HepG2 (cell line): ENCODE results near the gene ALDH2. TPM values are rescaled to one million over a fixed set of nuclear protein-coding genes. Genes with fewer than 3 reads are reported as not detected.

Experiments used
- ATF7 ChIP-seq, 2 experiments: fragments of 450-650 bp in 1 of 2; sonication (generic) in 1 of 2; formaldehyde crosslinking in 1 of 2; IDR thresholded peaks; 2 replicates each; pipeline versions ENCODE4 v1.4.0 to v1.6.1; 2016 to 2020; ENCODE audit warnings: antibody characterized with exemption in 1 of 2, mild to moderate bottlenecking in 1 of 2, missing genetic modification reagents in 1 of 2
- BRCA1 ChIP-seq: sonication (generic); formaldehyde crosslinking; IDR thresholded peaks from 2 replicates; pipeline ENCODE4 v1.4.0; 2020; ENCODE audit warnings: missing genetic modification reagents
- DR1 ChIP-seq: sonication (generic); formaldehyde crosslinking; IDR thresholded peaks from 2 replicates; pipeline ENCODE4 v1.8.0; 2021; ENCODE audit warnings: mild to moderate bottlenecking, missing genetic modification reagents, inconsistent platforms
- HMGXB3 ChIP-seq: sonication (generic); formaldehyde crosslinking; IDR thresholded peaks from 2 replicates; pipeline ENCODE4 v1.4.0; 2020; ENCODE audit warnings: missing genetic modification reagents, borderline replicate concordance
- ISL2 ChIP-seq: sonication (generic); formaldehyde crosslinking; IDR thresholded peaks from 2 replicates; pipeline ENCODE4 v1.5.0; 2020; ENCODE audit warnings: missing genetic modification reagents
- KLF6 ChIP-seq: IDR thresholded peaks from 2 replicates; pipeline ENCODE4 v1.8.0; 2016; ENCODE audit warnings: missing biosample characterization, missing genetic modification reagents
- KMT2B ChIP-seq: IDR thresholded peaks from 2 replicates; pipeline ENCODE4 v1.6.1; 2016; ENCODE audit warnings: missing genetic modification reagents, missing compliant biosample characterization
- MIER3 ChIP-seq: IDR thresholded peaks from 2 replicates; pipeline ENCODE4 v1.6.1; 2016; ENCODE audit warnings: missing compliant biosample characterization, borderline replicate concordance
- NFYC ChIP-seq: IDR thresholded peaks from 2 replicates; pipeline ENCODE4 v1.6.1; 2016; ENCODE audit warnings: missing genetic modification reagents, missing compliant biosample characterization
- NR2C2 ChIP-seq: sonication (generic); formaldehyde crosslinking; IDR thresholded peaks from 2 replicates; pipeline ENCODE4 v1.4.0; 2020; ENCODE audit warnings: missing genetic modification reagents, mild to moderate bottlenecking, moderate library complexity, borderline replicate concordance
- NR2F1 ChIP-seq, 2 experiments: fragments of 450-650 bp in 1 of 2; formaldehyde crosslinking in 1 of 2; IDR thresholded peaks; 2 replicates each; pipeline versions ENCODE4 v1.5.0 to v1.6.1; 2016 to 2020; ENCODE audit warnings: mild to moderate bottlenecking in 1 of 2, missing compliant biosample characterization in 1 of 2, missing genetic modification reagents in 1 of 2, moderate library complexity in 1 of 2
- PHB2 ChIP-seq: fragments of 450-650 bp; IDR thresholded peaks from 2 replicates; pipeline ENCODE4 v1.6.1; 2018; ENCODE audit not compliant: partially characterized antibody
- PRMT3 ChIP-seq: sonication (generic); formaldehyde crosslinking; IDR thresholded peaks from 2 replicates; pipeline ENCODE4 v1.8.1; 2022; ENCODE audit warnings: low read depth, mild to moderate bottlenecking, moderate library complexity, missing genetic modification reagents, borderline replicate concordance
- SMAD3 ChIP-seq: sonication (generic); formaldehyde crosslinking; IDR thresholded peaks from 2 replicates; pipeline ENCODE4 v1.4.0; 2020; ENCODE audit warnings: missing genetic modification reagents
- TEAD3 ChIP-seq: optimal IDR thresholded peaks from 2 replicates; pipeline ENCODE3; 2016; ENCODE audit warnings: borderline replicate concordance
- ZBTB7A ChIP-seq: sonication (generic); formaldehyde crosslinking; IDR thresholded peaks from 2 replicates; pipeline ENCODE4 v1.8.0; 2022; ENCODE audit warnings: mild to moderate bottlenecking, missing genetic modification reagents
- ZFX ChIP-seq: sonication (generic); formaldehyde crosslinking; IDR thresholded peaks from 2 replicates; pipeline ENCODE4 v1.4.0; 2020; ENCODE audit warnings: mild to moderate bottlenecking, low read depth, missing genetic modification reagents, moderate library complexity
- ZNF121 ChIP-seq: sonication (generic); formaldehyde crosslinking; IDR thresholded peaks from 2 replicates; pipeline ENCODE4 v1.5.0; 2020; ENCODE audit warnings: mild to moderate bottlenecking, missing genetic modification reagents
- ZNF260 ChIP-seq: sonication (generic); formaldehyde crosslinking; IDR thresholded peaks from 2 replicates; pipeline ENCODE4 v1.4.0; 2020; ENCODE audit warnings: missing genetic modification reagents, low read depth, mild to moderate bottlenecking, borderline replicate concordance
- ZNF343 ChIP-seq: sonication (generic); formaldehyde crosslinking; IDR thresholded peaks from 2 replicates; pipeline ENCODE4 v1.4.0; 2020; ENCODE audit warnings: mild to moderate bottlenecking, missing genetic modification reagents
- ZNF891 ChIP-seq: sonication (generic); formaldehyde crosslinking; IDR thresholded peaks from 2 replicates; pipeline ENCODE4 v1.5.0; 2020; ENCODE audit warnings: mild to moderate bottlenecking, missing genetic modification reagents
- polyA plus RNA-seq, 8 experiments: library from polyadenylated mRNA; depleted of rRNA in 3 of 8; stranded (reverse) in 7 of 8; unstranded in 1 of 8; fragments of >200 nt; fragmentation: Illumina TruSeq in 4 of 8; extraction: Trizol in 4 of 8; gene quantifications; 2 replicates each; pipeline versions ENCODE4 v1.2.1 to v1.2.3, GENCODE V29; 2011 to 2016; ENCODE audit warnings: low read depth in 4 of 8, missing spikeins in 1 of 8, mixed read lengths in 1 of 8; ENCODE audit not compliant: insufficient read depth in 1 of 8
- total RNA-seq, 5 experiments: library from RNA; depleted of rRNA; stranded (reverse); fragments of >200 nt; fragmentation: Illumina TruSeq; extraction: Trizol; gene quantifications; 2 replicates each; pipeline ENCODE4 v1.2.3, GENCODE V29; 2016; ENCODE audit warnings: low read depth in 1 of 5
- TF ChIP-seq, protein P1 (sequence below): sonication (generic); formaldehyde crosslinking; IDR thresholded peaks from 2 replicates; pipeline ENCODE4 v1.5.0; 2020; ENCODE audit warnings: missing genetic modification reagents
- TF ChIP-seq, protein P2 (sequence below): sonication (generic); formaldehyde crosslinking; IDR thresholded peaks from 2 replicates; pipeline ENCODE4 v1.9.0; 2021; ENCODE audit warnings: missing genetic modification reagents, borderline replicate concordance

The ALDH2 gene
- total and polyA plus RNA-seq, 2 of the 13 experiments (the other 11 are each of a cell fraction or from before 2014, with no cell fraction given): 78.8 to 103 TPM

DNA sequence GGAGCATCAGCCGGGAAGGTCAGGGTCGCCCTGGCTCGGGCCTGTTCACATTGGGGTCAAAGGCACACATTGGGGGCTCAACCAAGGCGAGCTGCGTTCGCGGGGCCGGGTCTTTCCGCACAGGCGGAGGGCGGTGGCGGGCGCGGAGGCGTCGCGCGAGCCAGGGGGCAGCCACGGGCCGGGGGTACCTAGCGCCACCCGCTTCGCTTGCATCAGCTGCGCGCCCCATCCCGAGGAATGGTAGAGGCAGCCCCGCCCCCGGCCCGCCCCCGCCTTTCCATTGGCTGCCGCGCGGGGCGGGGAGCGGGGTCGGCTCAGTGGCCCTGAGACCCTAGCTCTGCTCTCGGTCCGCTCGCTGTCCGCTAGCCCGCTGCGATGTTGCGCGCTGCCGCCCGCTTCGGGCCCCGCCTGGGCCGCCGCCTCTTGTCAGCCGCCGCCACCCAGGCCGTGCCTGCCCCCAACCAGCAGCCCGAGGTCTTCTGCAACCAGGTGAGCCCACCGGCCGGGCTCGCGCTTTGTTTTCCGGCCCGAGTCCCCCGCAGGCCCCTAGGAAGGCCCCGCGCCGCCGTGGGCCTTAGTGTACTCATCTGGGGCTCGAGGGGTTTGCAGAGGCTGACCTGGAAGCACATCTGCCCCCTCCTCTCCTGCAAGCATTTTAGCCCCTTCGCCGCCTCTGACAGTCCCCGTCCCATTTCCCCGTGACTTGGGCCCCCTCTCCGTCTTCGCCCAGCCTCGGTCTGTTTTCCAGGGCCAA is at the start of gene ALDH2 (continued):
- TF ChIP-seq, protein P1, sequence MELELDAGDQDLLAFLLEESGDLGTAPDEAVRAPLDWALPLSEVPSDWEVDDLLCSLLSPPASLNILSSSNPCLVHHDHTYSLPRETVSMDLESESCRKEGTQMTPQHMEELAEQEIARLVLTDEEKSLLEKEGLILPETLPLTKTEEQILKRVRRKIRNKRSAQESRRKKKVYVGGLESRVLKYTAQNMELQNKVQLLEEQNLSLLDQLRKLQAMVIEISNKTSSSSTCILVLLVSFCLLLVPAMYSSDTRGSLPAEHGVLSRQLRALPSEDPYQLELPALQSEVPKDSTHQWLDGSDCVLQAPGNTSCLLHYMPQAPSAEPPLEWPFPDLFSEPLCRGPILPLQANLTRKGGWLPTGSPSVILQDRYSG (CRISPR knock-in tag): 0 out of 2 replicates have a peak, but pooled peaks have one; percentile 33
- TF ChIP-seq KLF6 (CRISPR knock-in tag) (peak; percentile 59; the same call in 1 of the 2 replicates), NR2F1 (CRISPR knock-in tag; IDR thresholded peaks at IDR 0.05) (0 out of 4 replicates have a peak, but pooled peaks of 1 of the 2 experiments have one; percentile 41), ZBTB7A (no peak; the same call in 1 of the 2 replicates), SMAD3 (CRISPR knock-in tag) (no peak), TEAD3 (CRISPR knock-in tag) (peak; percentile 57), ISL2 (CRISPR knock-in tag) (no peak), ZNF260 (CRISPR knock-in tag) (no peak), BRCA1 (CRISPR knock-in tag) (0 out of 2 replicates have a peak, but pooled peaks have one; percentile 48), NR2C2 (peak; percentile 57), PHB2 (no peak), KMT2B (peak; percentile 56), ATF7 (IDR thresholded peaks at IDR 0.05) (no peak), ATF7 (CRISPR knock-in tag; IDR thresholded peaks at IDR 0.05) (no peak), ZNF121 (CRISPR knock-in tag) (no peak), HMGXB3 (CRISPR knock-in tag) (peak; percentile 13; the same call in 1 of the 2 replicates), ZNF891 (peak; percentile 99), PRMT3 (CRISPR knock-in tag) (no peak), DR1 (CRISPR knock-in tag) (peak; percentile 65; the same call in 1 of the 2 replicates), ZFX (CRISPR knock-in tag) (peak; percentile 97), MIER3 (CRISPR knock-in tag) (peak; percentile 37; the same call in 1 of the 2 replicates), ZNF343 (CRISPR knock-in tag) (no peak), NFYC (peak; percentile 79)
- TF ChIP-seq, protein P2, sequence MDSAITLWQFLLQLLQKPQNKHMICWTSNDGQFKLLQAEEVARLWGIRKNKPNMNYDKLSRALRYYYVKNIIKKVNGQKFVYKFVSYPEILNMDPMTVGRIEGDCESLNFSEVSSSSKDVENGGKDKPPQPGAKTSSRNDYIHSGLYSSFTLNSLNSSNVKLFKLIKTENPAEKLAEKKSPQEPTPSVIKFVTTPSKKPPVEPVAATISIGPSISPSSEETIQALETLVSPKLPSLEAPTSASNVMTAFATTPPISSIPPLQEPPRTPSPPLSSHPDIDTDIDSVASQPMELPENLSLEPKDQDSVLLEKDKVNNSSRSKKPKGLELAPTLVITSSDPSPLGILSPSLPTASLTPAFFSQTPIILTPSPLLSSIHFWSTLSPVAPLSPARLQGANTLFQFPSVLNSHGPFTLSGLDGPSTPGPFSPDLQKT (CRISPR knock-in tag): no peak
